ENCODE data around the gene ST6GALNAC4. TPM values are rescaled to one million over a fixed set of nuclear protein-coding genes. Genes with fewer than 3 reads are reported as not detected.
A peak's percentile ranks its signal among the peaks of the same experiment; 100 is the strongest.

ST6GALNAC4 gene
- total and polyA plus RNA-seq, 9 of the 15 experiments (the other 6 are each of a cell fraction or from before 2014, with no cell fraction given): 2.6 to 43.1 (median 15.4) TPM

GRCh38 chr9:127860779-127861178 is 56.1 kb downstream of the ST6GALNAC4 start (continued):
- TF ChIP-seq YBX1 (IDR thresholded peaks at IDR 0.05): no peak
- TF ChIP-seq HDAC1 (IDR thresholded peaks at IDR 0.05): peak in 1 of 2 experiments; percentile 46; a peak in 1 of 4 replicates
- peak; percentile 95 for TF ChIP-seq BCOR (IDR thresholded peaks at IDR 0.05)
- no peak for TF ChIP-seq LEF1 (IDR thresholded peaks at IDR 0.05)
- TF ChIP-seq MYC (IDR thresholded peaks at IDR 0.05; ENCODE audit: low read depth, low read length): no peak
- no peak for TF ChIP-seq MYC (CRISPR knock-in tag; IDR thresholded peaks at IDR 0.05; ENCODE audit: borderline replicate concordance, low read depth)
- TF ChIP-seq NR2C1 (IDR thresholded peaks at IDR 0.05): no peak
- TF ChIP-seq NR2C1 (tag; IDR thresholded peaks at IDR 0.05): no peak
- TF ChIP-seq, protein P1, sequence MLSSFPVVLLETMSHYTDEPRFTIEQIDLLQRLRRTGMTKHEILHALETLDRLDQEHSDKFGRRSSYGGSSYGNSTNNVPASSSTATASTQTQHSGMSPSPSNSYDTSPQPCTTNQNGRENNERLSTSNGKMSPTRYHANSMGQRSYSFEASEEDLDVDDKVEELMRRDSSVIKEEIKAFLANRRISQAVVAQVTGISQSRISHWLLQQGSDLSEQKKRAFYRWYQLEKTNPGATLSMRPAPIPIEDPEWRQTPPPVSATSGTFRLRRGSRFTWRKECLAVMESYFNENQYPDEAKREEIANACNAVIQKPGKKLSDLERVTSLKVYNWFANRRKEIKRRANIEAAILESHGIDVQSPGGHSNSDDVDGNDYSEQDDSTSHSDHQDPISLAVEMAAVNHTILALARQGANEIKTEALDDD (IDR thresholded peaks at IDR 0.05): no peak
- no peak for TF ChIP-seq SP1 (CRISPR knock-in tag; IDR thresholded peaks at IDR 0.05)
- peak in 1 of 2 experiments; percentile 64; a peak in 2 of 4 replicates for TF ChIP-seq RCOR1 (IDR thresholded peaks at IDR 0.05; ENCODE audit: borderline replicate concordance in 1 of 2, low read depth in 2 of 2, low read length in 2 of 2)
- no peak for TF ChIP-seq SMC3 (conservative IDR thresholded peaks at IDR 0.05; ENCODE audit: insufficient read depth, low read depth, low read length)
- no peak for TF ChIP-seq GTF2A2 (tag; IDR thresholded peaks at IDR 0.05)
- TF ChIP-seq NFIX (CRISPR knock-in tag; IDR thresholded peaks at IDR 0.05; ENCODE audit: low read depth): no peak
- TF ChIP-seq NFE2L1 (tag; IDR thresholded peaks at IDR 0.05; ENCODE audit: borderline replicate concordance, low read depth): no peak
- TF ChIP-seq GABPB1 (CRISPR knock-in tag; IDR thresholded peaks at IDR 0.05): 0 out of 2 replicates have a peak, but pooled peaks have one; percentile 28
- peak; percentile 94 for TF ChIP-seq SMARCA5 (IDR thresholded peaks at IDR 0.05)
- no peak for TF ChIP-seq ZNF311 (CRISPR knock-in tag; IDR thresholded peaks at IDR 0.05)
- 0 out of 2 replicates have a peak, but pooled peaks have one; percentile 43 for TF ChIP-seq HDAC2 (IDR thresholded peaks at IDR 0.05)
- TF ChIP-seq MTA3 (IDR thresholded peaks at IDR 0.05; ENCODE audit: borderline replicate concordance): no peak
- TF ChIP-seq, protein P2, sequence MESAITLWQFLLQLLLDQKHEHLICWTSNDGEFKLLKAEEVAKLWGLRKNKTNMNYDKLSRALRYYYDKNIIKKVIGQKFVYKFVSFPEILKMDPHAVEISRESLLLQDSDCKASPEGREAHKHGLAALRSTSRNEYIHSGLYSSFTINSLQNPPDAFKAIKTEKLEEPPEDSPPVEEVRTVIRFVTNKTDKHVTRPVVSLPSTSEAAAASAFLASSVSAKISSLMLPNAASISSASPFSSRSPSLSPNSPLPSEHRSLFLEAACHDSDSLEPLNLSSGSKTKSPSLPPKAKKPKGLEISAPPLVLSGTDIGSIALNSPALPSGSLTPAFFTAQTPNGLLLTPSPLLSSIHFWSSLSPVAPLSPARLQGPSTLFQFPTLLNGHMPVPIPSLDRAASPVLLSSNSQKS (CRISPR knock-in tag; IDR thresholded peaks at IDR 0.05): no peak
- TF ChIP-seq THAP7 (CRISPR knock-in tag; IDR thresholded peaks at IDR 0.05): no peak
- TF ChIP-seq SNIP1 (IDR thresholded peaks at IDR 0.05; ENCODE audit: low read depth): no peak
- TF ChIP-seq ETV1 (tag; conservative IDR thresholded peaks at IDR 0.05; ENCODE audit: low read depth): no peak
- no peak for TF ChIP-seq CREBBP (IDR thresholded peaks at IDR 0.05; ENCODE audit: low read depth, low read length)
